Glutamatergic neuron (in vitro differentiated cells): ENCODE data around the gene CDT1. TPM values are rescaled to one million over a fixed set of nuclear protein-coding genes. Genes with fewer than 3 reads are reported as not detected.

ENCODE experiments used
- DNase-seq: peaks from one replicate; pipeline ENCODE4 v3.0.0; 2022
- H3K27ac Mint-ChIP-seq: one replicate; pipeline ENCODE4 v1.8.0; 2020; ENCODE audit warnings: mild to moderate bottlenecking, mixed read lengths, inconsistent platforms; ENCODE audit not compliant: unreplicated experiment
- H3K27me3 Mint-ChIP-seq: one replicate; pipeline ENCODE4 v1.8.0; 2020; ENCODE audit warnings: mild to moderate bottlenecking, moderate library complexity, mixed read lengths, inconsistent platforms; ENCODE audit not compliant: unreplicated experiment
- H3K36me3 Mint-ChIP-seq: one replicate; pipeline ENCODE4 v1.8.0; 2020; ENCODE audit warnings: mild to moderate bottlenecking, mixed read lengths, inconsistent platforms; ENCODE audit not compliant: unreplicated experiment
- H3K4me1 Mint-ChIP-seq: one replicate; pipeline ENCODE4 v1.8.0; 2020; ENCODE audit warnings: mild to moderate bottlenecking, low read depth, mixed read lengths, inconsistent platforms; ENCODE audit not compliant: unreplicated experiment
- H3K4me3 Mint-ChIP-seq: one replicate; pipeline ENCODE4 v1.8.0; 2020; ENCODE audit warnings: mild to moderate bottlenecking, mixed read lengths, inconsistent platforms; ENCODE audit not compliant: unreplicated experiment
- H3K9me3 Mint-ChIP-seq: one replicate; pipeline ENCODE4 v1.8.0; 2020; ENCODE audit warnings: mild to moderate bottlenecking, moderate library complexity, mixed read lengths, inconsistent platforms; ENCODE audit not compliant: unreplicated experiment
- total RNA-seq: library from RNA; stranded (reverse); fragmentation: NEBNext Ultra II Directional; extraction: Animal tissue kit (Norgen Biotek cat#: 25700); gene quantifications from one replicate; pipeline ENCODE4 v1.2.1, GENCODE V29; 2021; ENCODE audit not compliant: unreplicated experiment
- TF ChIP-seq, protein P1 (sequence below): fragments of 200-600 bp; sonication (generic); IDR thresholded peaks from one replicate; pipeline ENCODE4 v1.5.0; 2021; ENCODE audit not compliant: partially characterized antibody, unreplicated experiment

CDT1 gene
- total RNA-seq, 1 donor from 2014 or later: 5.6 TPM

DNA sequence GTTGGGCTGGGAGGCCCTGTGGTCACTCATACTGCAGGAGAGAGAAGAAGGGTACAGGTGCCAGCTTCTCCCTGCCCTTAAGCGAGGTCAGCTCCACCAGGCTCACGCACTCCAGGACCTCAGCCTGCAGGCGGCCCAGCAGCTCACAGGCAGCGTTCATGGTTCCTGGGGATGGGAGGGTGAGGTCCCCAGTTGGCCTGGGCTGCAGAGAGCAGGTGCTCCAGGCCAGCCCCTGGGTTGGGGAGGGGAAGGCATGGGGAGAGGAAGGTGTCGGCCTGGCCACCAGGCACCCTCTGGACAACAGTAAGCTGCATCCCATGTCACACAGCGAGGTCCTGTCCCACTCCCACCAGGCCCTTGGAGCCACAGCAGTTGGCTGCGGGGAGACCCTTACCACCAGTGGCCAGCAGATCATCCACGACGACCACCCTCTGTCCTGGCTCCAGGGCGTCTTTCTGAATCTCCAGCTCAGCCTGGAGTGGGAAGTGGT lies 6.1 kb downstream of the CDT1 start:
- H3K27ac Mint-ChIP-seq: no peak overlapping the region
- H3K4me3 Mint-ChIP-seq: no peak overlapping the region
- DNase-seq: no peak

DNA sequence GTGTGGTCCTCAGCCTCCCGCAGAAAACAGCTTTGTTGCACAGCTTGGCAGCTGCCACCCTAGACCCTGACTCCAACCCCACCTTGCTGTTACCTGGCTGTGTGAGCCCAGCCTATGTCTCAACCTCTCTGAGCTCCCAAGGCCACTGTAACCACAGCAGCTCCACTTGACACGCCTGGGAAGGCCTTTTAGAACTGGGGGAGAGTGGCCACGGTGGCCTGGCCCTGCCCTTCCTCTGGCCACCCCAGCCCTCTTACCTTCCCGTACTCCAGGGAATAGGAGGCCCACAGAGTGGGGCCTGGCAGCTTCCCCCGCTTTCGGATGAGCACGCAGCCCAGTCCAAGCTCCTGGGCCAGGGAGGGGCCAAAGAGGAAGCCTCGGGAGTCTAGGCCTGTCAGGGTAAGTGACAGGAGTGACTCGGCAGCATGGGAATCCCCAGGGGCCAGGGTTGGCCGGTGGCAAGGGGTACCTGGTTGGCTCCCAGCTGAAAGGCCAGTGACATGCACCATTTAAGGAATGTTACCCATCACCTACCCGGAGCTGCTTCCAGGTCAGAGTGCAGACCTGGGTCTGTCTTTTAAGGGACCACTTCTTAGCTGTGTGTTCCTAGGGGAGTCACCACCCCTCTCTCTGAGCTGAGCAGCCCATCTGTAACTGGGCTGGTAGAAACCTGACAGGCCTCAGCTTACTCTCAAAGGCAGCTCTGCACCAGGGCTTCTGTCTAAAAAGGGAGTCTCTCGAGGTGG lies 6.8 kb downstream of the CDT1 start:
- no peak for DNase-seq
- Mint-ChIP-seq H3K4me1 (peaks cover 4% of the 10 kb centered on the region), H3K4me3 (peak overlapping the region; percentile 81), H3K27me3 (peaks cover 1% of the 10 kb centered on the region), H3K36me3 (no peaks in the 10 kb centered on the region), H3K9me3 (no peaks in the 10 kb centered on the region), H3K27ac (no peak overlapping the region)
- TF ChIP-seq, protein P1, sequence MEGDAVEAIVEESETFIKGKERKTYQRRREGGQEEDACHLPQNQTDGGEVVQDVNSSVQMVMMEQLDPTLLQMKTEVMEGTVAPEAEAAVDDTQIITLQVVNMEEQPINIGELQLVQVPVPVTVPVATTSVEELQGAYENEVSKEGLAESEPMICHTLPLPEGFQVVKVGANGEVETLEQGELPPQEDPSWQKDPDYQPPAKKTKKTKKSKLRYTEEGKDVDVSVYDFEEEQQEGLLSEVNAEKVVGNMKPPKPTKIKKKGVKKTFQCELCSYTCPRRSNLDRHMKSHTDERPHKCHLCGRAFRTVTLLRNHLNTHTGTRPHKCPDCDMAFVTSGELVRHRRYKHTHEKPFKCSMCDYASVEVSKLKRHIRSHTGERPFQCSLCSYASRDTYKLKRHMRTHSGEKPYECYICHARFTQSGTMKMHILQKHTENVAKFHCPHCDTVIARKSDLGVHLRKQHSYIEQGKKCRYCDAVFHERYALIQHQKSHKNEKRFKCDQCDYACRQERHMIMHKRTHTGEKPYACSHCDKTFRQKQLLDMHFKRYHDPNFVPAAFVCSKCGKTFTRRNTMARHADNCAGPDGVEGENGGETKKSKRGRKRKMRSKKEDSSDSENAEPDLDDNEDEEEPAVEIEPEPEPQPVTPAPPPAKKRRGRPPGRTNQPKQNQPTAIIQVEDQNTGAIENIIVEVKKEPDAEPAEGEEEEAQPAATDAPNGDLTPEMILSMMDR: no peak

More for the DNA sequence above, 6.1 kb downstream of the CDT1 start:
- H3K4me1 Mint-ChIP-seq: peaks cover 4% of the 10 kb centered on the region
- no peaks in the 10 kb centered on the region for H3K36me3 Mint-ChIP-seq
- TF ChIP-seq, protein P1: no peak
- no peaks in the 10 kb centered on the region for H3K9me3 Mint-ChIP-seq
- peaks cover 1% of the 10 kb centered on the region for H3K27me3 Mint-ChIP-seq

DNA sequence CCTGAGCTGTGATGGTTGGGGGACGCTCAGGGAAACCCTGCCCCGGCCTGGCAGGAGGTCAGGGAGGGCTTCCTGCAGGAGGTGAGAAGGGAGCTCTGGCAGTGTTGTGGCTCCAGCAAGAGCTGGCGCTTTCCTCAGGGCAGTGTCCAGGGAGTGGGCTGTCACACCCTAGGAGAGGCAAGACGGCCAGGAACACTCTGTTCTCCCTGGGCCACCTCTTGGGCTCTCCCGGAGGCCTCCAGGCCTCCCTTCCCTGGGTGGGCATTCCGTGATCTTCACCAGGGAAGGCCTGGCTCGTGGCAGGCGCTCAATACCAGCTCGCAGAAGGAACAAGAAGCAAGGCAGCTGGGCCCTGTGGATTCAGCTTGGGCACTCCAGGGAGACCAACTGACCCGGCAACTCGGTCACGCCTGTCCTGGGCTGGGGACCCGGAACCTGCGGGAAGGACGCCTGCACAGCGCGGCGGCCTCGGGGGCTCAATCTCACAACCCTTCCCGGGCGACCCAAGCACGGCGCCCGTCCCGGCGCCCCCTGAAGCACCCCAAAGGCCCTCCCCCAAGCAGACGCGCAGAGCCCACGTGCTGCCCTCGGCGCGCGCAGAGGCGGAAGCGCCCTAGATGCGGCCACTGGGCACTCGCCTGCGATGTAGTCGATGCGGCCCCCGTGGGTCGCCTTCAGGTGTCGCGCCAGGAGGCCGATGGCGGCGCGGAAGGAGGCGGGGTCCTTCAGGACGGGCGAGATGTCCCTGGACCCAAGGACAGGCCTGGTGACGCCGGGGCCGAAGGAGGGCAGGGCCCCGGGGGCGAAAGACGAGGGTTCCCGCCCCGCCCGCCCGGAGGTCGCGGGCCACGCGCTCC lies 7.6 kb downstream of the CDT1 start:
- Mint-ChIP-seq H3K9me3 (no peaks in the 10 kb centered on the region), H3K36me3 (no peaks in the 10 kb centered on the region), H3K4me1 (peaks cover 4% of the 10 kb centered on the region), H3K27me3 (peaks cover 1% of the 10 kb centered on the region), H3K27ac (no peak overlapping the region), H3K4me3 (peak overlapping the region; percentile 81)
- TF ChIP-seq, protein P1: no peak
- no peak for DNase-seq

DNA sequence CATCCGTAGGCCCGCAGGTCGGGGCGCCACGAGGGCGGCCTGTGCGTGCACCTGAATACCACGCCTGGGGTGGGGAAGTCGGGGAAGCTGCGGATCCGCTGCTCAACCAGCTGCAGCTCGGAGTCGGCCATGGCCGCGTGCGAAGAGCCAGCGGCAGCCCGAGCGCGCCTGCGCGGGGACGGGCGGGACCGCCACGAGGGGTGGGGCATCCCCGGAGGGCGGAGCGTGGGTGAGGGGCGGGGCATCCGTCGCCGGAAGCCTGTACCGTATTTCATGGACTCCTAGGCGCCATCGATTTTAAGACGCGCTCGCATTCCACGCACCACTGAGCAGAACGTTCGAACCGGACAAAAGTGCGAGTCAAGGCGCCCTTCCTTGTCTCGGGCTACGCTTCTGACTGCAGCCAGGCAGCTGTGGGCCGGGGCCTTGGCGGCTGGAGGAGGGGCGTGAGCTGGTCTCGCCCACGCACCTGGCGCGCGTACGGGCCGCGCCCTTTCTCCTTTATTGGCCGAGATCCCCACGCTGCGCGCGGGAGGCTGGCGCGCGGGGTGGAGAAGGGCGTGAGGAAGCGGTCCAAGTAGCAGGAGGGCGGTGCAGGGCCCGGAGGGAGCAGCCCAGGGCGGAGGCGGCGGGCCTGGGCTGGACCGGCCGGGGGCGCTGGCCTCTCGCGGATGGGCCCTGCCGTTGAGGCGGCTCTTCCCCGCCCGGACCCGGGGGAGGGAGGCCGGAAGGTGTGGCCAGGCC lies 8.4 kb downstream of the CDT1 start, which contains the start of gene APRT:
Gene APRT, minus strand, starts transcription at position 160 of the 744 bp plus-strand sequence. Its CDS starts 29 bp downstream, at position 131.
- Mint-ChIP-seq H3K9me3 (no peaks in the 10 kb centered on the region), H3K27me3 (peaks cover 1% of the 10 kb centered on the region), H3K4me3 (peak within 1 kb of the TSS; percentile 88), H3K36me3 (no peaks in the 10 kb centered on the region), H3K4me1 (peaks cover 4% of the 10 kb centered on the region), H3K27ac (peak within 1 kb of the TSS; percentile 93)
- DNase-seq: peak; percentile 99
- TF ChIP-seq, protein P1: no peak
